Sciatic nerve (tissue), 2 donors: ENCODE measurements around the gene PI4K2A. TPM values are rescaled to one million over a fixed set of nuclear protein-coding genes. Genes with fewer than 3 reads are reported as not detected.
"Not testable (repeated sequence)": the region's sequence is repeated elsewhere in the genome, so short reads cannot be mapped to it uniquely, and the experiment has no call there.

Experiments
- ATAC-seq: fragments of 200-7000 bp; cut with Tn5 transposase; one replicate; pipeline ENCODE4 v1.9.1; 2020; ENCODE audit warnings: mild to moderate bottlenecking, moderate library complexity
- DNase-seq: peaks from one replicate; pipeline ENCODE4 v3.0.0-alpha.2; 2020; ENCODE audit warnings: low spot score
- intact Hi-C: fragments of 100-400 bp; cut with DNase I; formaldehyde crosslinking; loops from one replicate; pipeline ENCODE4 v1.14.2; 2022
- total RNA-seq: library from RNA; stranded (reverse); fragmentation: NEBNext Ultra II Directional; extraction: Animal tissue kit (Norgen Biotek cat#: 25700); gene quantifications from one replicate; pipeline ENCODE4 v1.2.1, GENCODE V29; 2021
- donor health status: DM: no; HTN: no; CAD: no.
- donor health status: DM: no; HTN: no; CAD: no.

PI4K2A gene
- total RNA-seq, 1 donor from 2014 or later = 16.1 TPM

GRCh38 chr10:97689559-97690020, 49.1 kb downstream of the PI4K2A start:
- ATAC-seq (peak; percentile 46), DNase-seq (no peak)
- intact Hi-C loops = no loop called here

GRCh38 chr10:97690133-97690532, 49.7 kb downstream of the PI4K2A start:
- intact Hi-C loops = no loop called here
- no peak for ATAC-seq
- no peak for DNase-seq

- ATAC-seq, intact Hi-C loops, DNase-seq: not testable (repeated sequence)
Measured at GRCh38 chr10:97698072-97698655, 57.7 kb downstream of the PI4K2A start.

- intact Hi-C loops = no loop called here
- DNase-seq = no peak
- peak; percentile 94 for ATAC-seq
Measured at GRCh38 chr10:97701438-97702069, 61.1 kb downstream of the PI4K2A start.

GRCh38 chr10:97703398-97704067, 63.1 kb downstream of the PI4K2A start:
- ATAC-seq = no peak
- DNase-seq = no peak
- intact Hi-C loops = no loop called here

- intact Hi-C loops = no loop called here
- DNase-seq (no peak), ATAC-seq (no peak)
Measured at GRCh38 chr10:97704341-97704740, 63.9 kb downstream of the PI4K2A start.

GRCh38 chr10:97705006-97705670, 64.7 kb downstream of the PI4K2A start:
- intact Hi-C loops = no loop called here
- ATAC-seq = no peak
- no peak for DNase-seq

- intact Hi-C loops = no loop called here
- ATAC-seq (peak; percentile 5), DNase-seq (peak; percentile 56)
Measured at GRCh38 chr10:97707134-97707861, 66.8 kb downstream of the PI4K2A start.

- intact Hi-C loops = no loop called here
- no peak for DNase-seq
- ATAC-seq = no peak
Measured at GRCh38 chr10:97708167-97708566, 67.7 kb downstream of the PI4K2A start.

GRCh38 chr10:97708976-97709946, 68.8 kb downstream of the PI4K2A start:
- peak; percentile 68 for ATAC-seq
- intact Hi-C loops = no loop called here
- DNase-seq = peak; percentile 90

- no peak for DNase-seq
- intact Hi-C loops = no loop called here
- ATAC-seq = no peak
Measured at GRCh38 chr10:97711640-97712572, 71.4 kb downstream of the PI4K2A start.

GRCh38 chr10:97713339-97713825, 72.9 kb downstream of the PI4K2A start, which contains the start of gene MARVELD1:
TSS of gene MARVELD1 (plus strand) at chr10:97713730. CDS start at chr10:97713877, 147 bp downstream.
- intact Hi-C loops = no loop called here
- peak; percentile 66 for ATAC-seq
- DNase-seq = peak; percentile 92

GRCh38 chr10:97713826-97714400, 73.4 kb downstream of the PI4K2A start:
- ATAC-seq = peak; percentile 39
- peak; percentile 82 for DNase-seq
- intact Hi-C loops = no loop called here

GRCh38 chr10:97714401-97715258, 74.2 kb downstream of the PI4K2A start:
- peak; percentile 88 for DNase-seq
- peak; percentile 79 for ATAC-seq
- intact Hi-C loops = no loop called here

- ATAC-seq (no peak), DNase-seq (no peak)
- intact Hi-C loops = no loop called here
Measured at GRCh38 chr10:97715259-97715874, 74.9 kb downstream of the PI4K2A start.
